Osteoblast (primary cell): Measurements from ENCODE around the gene AOAH. TPM values are rescaled to one million over a fixed set of nuclear protein-coding genes. Genes with fewer than 3 reads are reported as not detected.

Source experiments
- DNase-seq: peaks from one replicate; pipeline ENCODE4 v3.0.0; 2011; ENCODE audit warnings: low spot score, mixed read lengths; ENCODE audit not compliant: insufficient read length; ENCODE audit errors: missing footprints
- H2AFZ ChIP-seq: 2 replicates; pipeline ENCODE4 v1.6.0; 2011; ENCODE audit warnings: mild to moderate bottlenecking, low read length
- H3K27ac ChIP-seq: 2 replicates; pipeline ENCODE4 v1.5.1; 2011; ENCODE audit warnings: mild to moderate bottlenecking, low read depth, low read length, moderate library complexity
- H3K27me3 ChIP-seq: 2 replicates; pipeline ENCODE4 v1.6.0; 2012; ENCODE audit warnings: mild to moderate bottlenecking, control low read depth, inconsistent platforms, low read length, moderate library complexity; ENCODE audit not compliant: insufficient read depth
- H3K36me3 ChIP-seq: 2 replicates; pipeline ENCODE4 v1.5.1; 2011; ENCODE audit warnings: mild to moderate bottlenecking, low read length, control low read depth, moderate library complexity; ENCODE audit not compliant: insufficient read depth
- H3K4me1 ChIP-seq: 2 replicates; pipeline ENCODE4 v1.5.1; 2011; ENCODE audit warnings: mild to moderate bottlenecking, low read length, control low read depth, moderate library complexity; ENCODE audit not compliant: insufficient read depth
- H3K4me2 ChIP-seq: 2 replicates; pipeline ENCODE4 v1.6.0; 2011; ENCODE audit warnings: mild to moderate bottlenecking, low read length; ENCODE audit not compliant: insufficient read depth
- H3K4me3 ChIP-seq: fragments of 200-600 bp; sonication (generic); 3 replicates; pipeline ENCODE4 v1.5.1; 2012; ENCODE audit warnings: mild to moderate bottlenecking, low read length, inconsistent platforms; ENCODE audit not compliant: insufficient read depth
- H3K79me2 ChIP-seq: 2 replicates; pipeline ENCODE4 v1.6.0; 2012; ENCODE audit warnings: mild to moderate bottlenecking, low read length, control low read depth, inconsistent platforms; ENCODE audit not compliant: insufficient read depth
- H3K9me3 ChIP-seq: 2 replicates; pipeline ENCODE4 v1.5.1; 2011; ENCODE audit warnings: low read depth, low read length, control low read depth
- H4K20me1 ChIP-seq: 2 replicates; pipeline ENCODE4 v1.6.0; 2012; ENCODE audit warnings: mild to moderate bottlenecking, low read length, control low read depth; ENCODE audit not compliant: insufficient read depth
- total RNA-seq: library from RNA; depleted of rRNA; stranded (reverse); fragments of >200 nt; gene quantifications from 2 replicates; pipeline ENCODE4 v1.2.3, GENCODE V29; 2012
- TF ChIP-seq, protein P1 (sequence below): IDR thresholded peaks from 2 replicates; pipeline ENCODE4 v1.5.1; 2011; ENCODE audit warnings: mild to moderate bottlenecking, low read depth, low read length, moderate library complexity; ENCODE audit errors: extremely low read depth

Gene AOAH
- total RNA-seq, 1 donor, result under 0.01 TPM

DNA sequence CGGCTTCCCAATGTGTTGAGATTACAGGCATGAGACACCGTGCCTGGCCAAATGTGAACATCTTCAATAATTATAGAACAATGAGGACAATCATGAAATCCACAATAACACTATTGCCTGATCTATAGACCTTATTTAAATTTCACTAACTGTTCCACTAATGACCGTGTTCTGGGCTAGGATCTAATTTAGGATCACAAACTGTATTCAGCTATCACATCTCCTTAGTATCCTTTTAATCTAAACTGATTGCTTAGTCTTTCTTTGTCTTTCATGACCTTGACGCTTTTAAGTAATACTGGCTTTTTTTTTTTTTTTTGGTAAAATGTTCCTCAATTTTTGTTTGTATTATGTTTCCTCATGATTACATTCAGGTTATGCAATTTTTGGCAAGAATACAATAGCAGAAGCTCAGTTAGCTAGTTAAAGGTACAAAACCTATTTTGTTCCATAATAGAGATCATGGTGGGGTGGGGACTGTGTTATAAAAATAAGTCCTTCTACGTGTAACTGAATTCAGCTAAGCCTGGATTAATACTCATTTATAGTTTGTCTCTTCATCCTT lies 158.4 kb downstream of the AOAH start:
- H3K4me1 ChIP-seq, result no peaks in the 10 kb centered on the region
- TF ChIP-seq, protein P1, sequence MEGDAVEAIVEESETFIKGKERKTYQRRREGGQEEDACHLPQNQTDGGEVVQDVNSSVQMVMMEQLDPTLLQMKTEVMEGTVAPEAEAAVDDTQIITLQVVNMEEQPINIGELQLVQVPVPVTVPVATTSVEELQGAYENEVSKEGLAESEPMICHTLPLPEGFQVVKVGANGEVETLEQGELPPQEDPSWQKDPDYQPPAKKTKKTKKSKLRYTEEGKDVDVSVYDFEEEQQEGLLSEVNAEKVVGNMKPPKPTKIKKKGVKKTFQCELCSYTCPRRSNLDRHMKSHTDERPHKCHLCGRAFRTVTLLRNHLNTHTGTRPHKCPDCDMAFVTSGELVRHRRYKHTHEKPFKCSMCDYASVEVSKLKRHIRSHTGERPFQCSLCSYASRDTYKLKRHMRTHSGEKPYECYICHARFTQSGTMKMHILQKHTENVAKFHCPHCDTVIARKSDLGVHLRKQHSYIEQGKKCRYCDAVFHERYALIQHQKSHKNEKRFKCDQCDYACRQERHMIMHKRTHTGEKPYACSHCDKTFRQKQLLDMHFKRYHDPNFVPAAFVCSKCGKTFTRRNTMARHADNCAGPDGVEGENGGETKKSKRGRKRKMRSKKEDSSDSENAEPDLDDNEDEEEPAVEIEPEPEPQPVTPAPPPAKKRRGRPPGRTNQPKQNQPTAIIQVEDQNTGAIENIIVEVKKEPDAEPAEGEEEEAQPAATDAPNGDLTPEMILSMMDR, result no peak
- no peaks in the 10 kb centered on the region for H3K9me3 ChIP-seq
- H3K4me3 ChIP-seq, result no peak overlapping the region
- no peaks in the 10 kb centered on the region for H4K20me1 ChIP-seq
- H3K36me3 ChIP-seq, result no peaks in the 10 kb centered on the region
- H3K27ac ChIP-seq, result no peak overlapping the region
- peaks cover 2% of the 10 kb centered on the region for H3K27me3 ChIP-seq
- H2AFZ ChIP-seq, result no peak overlapping the region
- H3K79me2 ChIP-seq, result no peaks in the 10 kb centered on the region
- H3K4me2 ChIP-seq, result no peak overlapping the region
- no peak for DNase-seq

DNA sequence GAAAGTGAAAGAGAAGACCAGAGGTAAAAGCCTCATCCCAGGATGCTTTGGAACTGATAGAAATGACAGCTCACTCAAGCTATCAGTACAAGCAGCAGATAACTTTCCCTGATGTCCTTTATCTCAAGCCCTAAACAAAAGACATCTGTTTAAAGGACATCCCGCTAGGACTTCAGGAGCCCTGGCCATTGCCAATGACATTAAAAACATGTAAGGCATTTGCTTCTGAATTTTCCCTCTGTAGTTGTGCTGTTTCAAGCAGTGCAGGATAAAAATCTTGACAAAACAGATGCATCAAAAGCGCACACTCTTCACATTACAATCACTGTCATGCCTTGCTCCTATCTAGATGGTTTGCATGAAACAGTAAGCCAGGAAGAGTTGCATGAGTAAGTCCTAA lies 159.8 kb downstream of the AOAH start:
- no peak for DNase-seq
- no peak overlapping the region for H3K4me2 ChIP-seq
- H3K4me3 ChIP-seq, result no peak overlapping the region
- no peak overlapping the region for H3K27ac ChIP-seq
- TF ChIP-seq, protein P1, result no peak
- no peaks in the 10 kb centered on the region for H3K79me2 ChIP-seq
- no peaks in the 10 kb centered on the region for H4K20me1 ChIP-seq
- H2AFZ ChIP-seq, result no peak overlapping the region
- no peaks in the 10 kb centered on the region for H3K27me3 ChIP-seq
- H3K36me3 ChIP-seq, result no peaks in the 10 kb centered on the region
- H3K4me1 ChIP-seq, result no peaks in the 10 kb centered on the region
- no peaks in the 10 kb centered on the region for H3K9me3 ChIP-seq

DNA sequence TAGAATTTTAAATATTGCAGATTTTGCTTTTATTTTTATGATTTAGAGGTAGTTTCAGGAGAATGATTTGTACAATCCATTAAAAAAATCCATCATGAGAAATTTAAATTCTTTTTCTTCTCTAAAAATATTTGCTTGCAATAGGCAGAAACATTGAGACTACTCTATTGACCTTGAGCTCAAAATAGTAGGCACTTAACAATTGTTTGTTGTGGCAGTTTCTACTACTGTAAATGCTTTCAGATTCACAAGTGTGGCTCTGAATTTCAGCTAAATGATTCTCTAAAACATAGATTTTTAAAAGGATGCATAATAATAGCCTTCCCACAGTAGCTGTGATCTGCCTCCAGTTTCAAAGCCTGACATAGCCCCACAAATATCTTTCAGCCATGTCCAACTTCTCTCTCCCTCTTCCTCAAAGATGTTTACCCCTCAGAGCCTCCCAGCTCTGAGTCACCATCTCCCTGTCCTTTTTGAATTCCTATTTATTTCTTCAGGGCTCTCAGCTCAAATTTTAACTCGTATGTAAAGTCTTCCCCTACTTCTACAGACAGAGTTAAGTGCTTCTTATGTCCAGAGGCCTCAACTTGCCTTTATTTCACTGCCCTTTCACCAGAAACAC lies 160.5 kb downstream of the AOAH start:
- no peak for DNase-seq
- Histone ChIP-seq H4K20me1 (no peaks in the 10 kb centered on the region), H3K36me3 (no peaks in the 10 kb centered on the region), H3K4me3 (no peak overlapping the region), H3K27me3 (no peaks in the 10 kb centered on the region), H3K27ac (no peak overlapping the region), H2AFZ (no peak overlapping the region), H3K4me1 (no peaks in the 10 kb centered on the region), H3K9me3 (no peaks in the 10 kb centered on the region), H3K79me2 (no peaks in the 10 kb centered on the region), H3K4me2 (no peak overlapping the region)
- TF ChIP-seq, protein P1, result no peak

DNA sequence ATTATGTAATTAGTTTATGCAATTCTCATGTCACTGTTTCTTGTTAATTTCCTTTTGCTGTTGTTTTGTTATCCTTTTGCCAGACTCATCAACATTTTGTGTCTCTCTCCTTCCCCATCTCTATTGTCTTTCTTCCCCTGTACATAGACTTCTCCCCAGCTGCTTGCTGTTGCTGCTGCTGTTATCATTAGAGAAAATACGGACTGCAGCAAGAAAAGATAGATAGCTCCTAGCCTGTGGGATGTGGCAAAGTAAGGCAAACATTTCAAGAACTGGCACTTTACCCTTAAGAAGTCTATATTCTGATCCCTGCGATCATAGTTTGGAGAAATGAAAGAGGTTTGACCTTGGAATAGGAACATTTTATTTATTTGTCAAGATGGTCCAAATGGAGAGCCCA lies 162.2 kb downstream of the AOAH start:
- TF ChIP-seq, protein P1, result no peak
- no peak overlapping the region for H3K4me2 ChIP-seq

More for the DNA sequence above, 162.2 kb downstream of the AOAH start:
- Histone ChIP-seq H3K4me1 (no peaks in the 10 kb centered on the region), H4K20me1 (no peaks in the 10 kb centered on the region), H2AFZ (no peak overlapping the region), H3K36me3 (no peaks in the 10 kb centered on the region), H3K4me3 (no peak overlapping the region), H3K27ac (no peak overlapping the region), H3K79me2 (no peaks in the 10 kb centered on the region), H3K27me3 (no peaks in the 10 kb centered on the region), H3K9me3 (no peaks in the 10 kb centered on the region)
- DNase-seq, result no peak
